Astrocyte of the spinal cord (primary cell): ENCODE results near the gene GPR84.
"Not testable (repeated sequence)": the region's sequence is repeated elsewhere in the genome, so short reads cannot be mapped to it uniquely, and the experiment has no call there.

Source experiments
- DNase-seq: peaks from one replicate; pipeline ENCODE4 v3.0.0; 2011; ENCODE audit warnings: low read depth, low spot score
- H3K4me3 ChIP-seq: 2 replicates; pipeline ENCODE4 v1.5.1; 2011; ENCODE audit warnings: low read depth, mild to moderate bottlenecking, low read length, moderate library complexity
- CTCF ChIP-seq: IDR thresholded peaks from 2 replicates; pipeline ENCODE4 v1.5.1; 2012; ENCODE audit warnings: low read depth, mild to moderate bottlenecking, low read length, inconsistent platforms
- in situ Hi-C: cut with HindIII; loops from 2 replicates; pipeline ENCODE4 v1.10.0; 2017; ENCODE audit warnings: low sequenced_read_pairs

GPR84 gene

GRCh38 chr12:54337280-54337842, 26.9 kb downstream of the GPR84 start:
- in situ Hi-C loops: no loop called here
- no peak for DNase-seq
- no peak overlapping the region for H3K4me3 ChIP-seq
- peak; percentile 25 for TF ChIP-seq CTCF

DNA sequence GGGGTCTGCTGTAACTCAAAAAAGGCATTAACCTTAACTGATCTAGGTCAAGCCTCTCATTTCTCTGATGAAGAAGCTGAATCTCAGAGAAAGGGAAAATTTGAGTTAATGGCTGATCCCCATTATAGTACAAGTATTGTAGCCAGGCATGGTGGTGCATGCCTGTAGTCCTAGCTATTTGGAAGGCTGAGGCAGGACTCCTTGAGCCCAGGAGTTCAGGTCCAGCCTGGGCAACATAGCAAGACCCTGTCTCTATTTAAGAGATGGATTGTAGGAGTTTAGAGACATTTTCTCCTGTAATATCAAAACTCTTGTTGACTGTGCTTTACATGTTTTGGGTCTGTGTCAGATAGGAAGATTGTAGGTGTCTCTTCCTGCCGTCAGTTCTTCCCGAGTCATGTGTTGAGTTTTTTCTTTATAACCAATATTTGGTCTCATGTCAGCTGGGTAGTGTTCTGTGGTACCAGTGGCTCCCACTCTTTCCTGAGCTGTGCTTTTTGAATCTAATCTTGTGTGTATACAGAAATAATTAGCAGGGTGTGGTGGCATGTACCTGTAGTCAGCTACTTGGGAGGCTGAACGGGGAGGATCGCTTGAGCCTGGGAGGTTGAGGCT, 30.8 kb downstream of the GPR84 start:
- in situ Hi-C loops: no loop called here
- DNase-seq: no peak
- no peak overlapping the region for H3K4me3 ChIP-seq
- TF ChIP-seq CTCF: no peak

GRCh38 chr12:54331461-54331860, 32.8 kb downstream of the GPR84 start:
- DNase-seq: no peak
- no peak for TF ChIP-seq CTCF
- H3K4me3 ChIP-seq: no peak overlapping the region
- in situ Hi-C loops: no loop called here

DNA sequence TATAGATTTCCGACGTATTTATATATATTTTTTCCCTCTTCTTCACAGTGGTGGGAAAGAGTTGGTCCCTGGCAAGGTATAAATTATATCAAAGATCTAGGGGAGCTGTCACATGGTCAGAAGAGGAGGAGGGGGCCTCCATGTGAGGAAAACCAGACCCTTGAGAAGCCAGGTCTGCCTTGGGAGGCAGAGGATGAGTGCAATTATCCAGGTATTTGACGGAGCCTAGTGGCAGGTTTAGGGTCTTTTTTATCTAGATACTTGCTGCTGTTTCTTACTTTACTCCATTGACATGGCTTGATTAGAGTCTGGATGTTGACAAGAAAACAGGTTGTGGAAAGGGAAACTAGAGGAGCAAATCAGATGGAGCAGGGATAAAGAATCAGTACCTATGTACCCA, 33.8 kb downstream of the GPR84 start:
- in situ Hi-C loops: no loop called here
- TF ChIP-seq CTCF: no peak
- no peak for DNase-seq
- no peak overlapping the region for H3K4me3 ChIP-seq

GRCh38 chr12:54329759-54330158, 34.5 kb downstream of the GPR84 start:
- no peak for TF ChIP-seq CTCF
- in situ Hi-C loops: no loop called here
- no peak overlapping the region for H3K4me3 ChIP-seq
- no peak for DNase-seq

DNA sequence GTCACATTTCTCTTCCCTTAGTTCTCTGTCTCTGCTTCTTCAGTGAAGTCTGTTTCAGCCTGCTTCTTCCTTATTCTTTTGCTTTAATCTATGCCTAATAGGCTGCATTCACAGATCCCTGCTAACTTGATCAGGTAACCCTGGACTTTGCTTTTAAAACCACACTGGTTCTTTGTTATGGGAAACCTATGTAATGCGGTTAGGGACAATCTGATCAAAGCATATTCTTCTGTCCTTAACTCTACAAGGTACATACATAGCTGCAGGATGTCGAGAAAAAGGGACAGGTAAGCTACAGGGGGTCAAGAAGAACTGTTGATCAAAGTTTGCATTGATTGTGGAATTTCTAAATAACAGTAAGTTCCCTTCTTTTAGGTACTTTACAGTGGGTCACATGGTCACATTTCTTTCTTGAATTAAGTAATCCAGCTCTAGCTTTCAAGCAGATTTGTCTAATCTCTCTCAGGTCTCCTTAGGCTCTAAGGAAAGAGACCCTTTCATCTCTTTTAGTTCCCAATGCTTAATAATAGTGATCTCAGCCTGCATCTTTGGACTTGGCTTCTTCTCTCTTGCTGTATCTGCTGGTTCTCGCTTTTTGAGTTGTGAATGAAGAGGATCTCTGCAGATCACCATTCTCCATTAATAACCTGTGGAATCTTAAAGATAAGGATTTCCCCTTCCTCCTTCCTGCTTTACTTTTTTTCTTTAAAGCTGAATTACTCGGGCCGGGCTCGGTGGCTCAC, 35.5 kb downstream of the GPR84 start:
- no peak for DNase-seq

DNA sequence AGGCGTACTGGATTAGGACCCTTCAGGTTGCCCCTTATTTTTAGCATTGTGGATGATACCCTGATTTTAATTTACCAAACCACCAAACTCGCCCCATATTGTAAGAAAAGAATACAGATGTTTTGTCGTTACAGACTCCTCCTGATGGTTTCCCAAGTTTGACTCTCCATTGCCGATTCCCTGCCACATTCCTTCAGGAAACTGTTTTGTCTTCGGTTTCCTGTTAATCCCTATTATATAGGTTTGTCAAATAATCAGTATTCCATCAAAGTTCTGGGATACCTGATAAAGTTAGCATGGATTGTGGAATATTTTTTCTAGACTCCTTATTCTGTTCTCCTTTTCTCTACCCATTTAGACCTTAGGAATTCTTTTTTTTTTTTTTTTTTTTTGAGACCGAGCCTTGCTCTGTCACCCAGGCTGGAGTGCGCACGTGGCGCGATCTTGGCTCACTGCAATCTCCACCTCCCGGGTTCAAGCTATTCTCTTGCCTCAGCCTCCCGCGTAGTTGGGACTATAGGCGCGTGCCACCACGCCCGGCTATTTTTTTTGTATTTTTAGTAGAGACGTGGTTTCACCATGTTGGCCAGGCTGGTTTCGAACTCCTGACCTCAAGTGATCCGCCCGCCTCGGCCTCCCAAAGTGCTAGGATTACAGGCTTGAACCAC, 38.7 kb downstream of the GPR84 start:
- in situ Hi-C loops, DNase-seq: not testable (repeated sequence)
- H3K4me3 ChIP-seq: peak overlapping the region; percentile 79

More for the DNA sequence above, 35.5 kb downstream of the GPR84 start:
- in situ Hi-C loops: no loop called here
- no peak for TF ChIP-seq CTCF
- H3K4me3 ChIP-seq: no peak overlapping the region
